BJ (cell line): ENCODE data around the gene CPT2. TPM values are rescaled to one million over a fixed set of nuclear protein-coding genes. Genes with fewer than 3 reads are reported as not detected.
"Not testable (repeated sequence)": the region's sequence is repeated elsewhere in the genome, so short reads cannot be mapped to it uniquely, and the experiment has no call there.

ENCODE experiments used
- CTCF ChIA-PET: fragments of 350-600 bp; formaldehyde crosslinking; extraction: SDS; loops from one replicate; lab custom pipeline; 2021; ENCODE audit warnings: antibody characterized with exemption, inconsistent platforms; lab: Yijun Ruan, JAX
- POLR2A ChIA-PET: fragments of 300-600 bp; sonication (Branson Sonifier 250); formaldehyde crosslinking; extraction: SDS; loops from one replicate; lab custom pipeline; 2021; ENCODE audit warnings: antibody characterized with exemption; lab: Charles Lee
- DNase-seq: peaks from one replicate; pipeline ENCODE4 v3.0.0-alpha.2; 2011; ENCODE audit warnings: low read depth
- H3K27me3 ChIP-seq: 2 replicates; pipeline ENCODE4 v1.6.0; 2011; ENCODE audit warnings: low read length; ENCODE audit not compliant: control insufficient read depth, insufficient read depth
- H3K36me3 ChIP-seq: 2 replicates; pipeline ENCODE4 v1.5.1; 2011; ENCODE audit warnings: low read length; ENCODE audit not compliant: control insufficient read depth, insufficient read depth
- H3K4me3 ChIP-seq: 2 replicates; pipeline ENCODE4 v1.5.1; 2011; ENCODE audit warnings: low read depth, mild to moderate bottlenecking, control low read depth, low read length
- polyA plus RNA-seq: library from polyadenylated mRNA; depleted of rRNA; stranded (reverse); fragments of >200 nt; gene quantifications from 2 replicates; pipeline ENCODE4 v1.2.3, GENCODE V29; 2011
- TF ChIP-seq, protein P1 (sequence below): IDR thresholded peaks from 2 replicates; pipeline ENCODE4 v1.5.1; 2011; ENCODE audit warnings: low read depth, mild to moderate bottlenecking, control low read depth, inconsistent platforms, low read length, moderate library complexity; ENCODE audit not compliant: insufficient read depth

Gene CPT2
- polyA plus RNA-seq, 1 experiment: 20.6 TPM

DNA sequence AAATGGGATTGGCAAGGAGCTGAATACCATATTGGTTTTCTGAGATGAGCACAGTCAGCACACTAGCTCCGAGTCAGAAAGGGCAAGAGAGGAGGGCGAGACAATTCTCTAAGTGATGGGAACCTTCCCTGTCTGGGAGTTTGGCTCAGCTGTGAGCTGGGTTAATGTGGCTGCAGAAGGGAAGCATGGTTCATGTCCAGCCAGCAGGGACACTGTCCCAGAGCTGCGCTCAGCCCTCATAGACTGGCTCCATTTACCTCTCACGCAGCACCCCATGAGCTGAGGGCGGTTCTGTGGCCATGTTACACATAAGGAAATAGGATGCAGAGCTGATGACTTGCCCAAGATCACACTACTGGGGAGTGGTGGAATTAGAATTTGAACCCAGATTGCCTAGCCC is 15.7 kb upstream of the CPT2 start:
- no peaks in the 10 kb centered on the region for H3K27me3 ChIP-seq
- ChIA-PET CTCF (interaction anchor here (0.7 to 1.2 kb wide), 3 partner anchors 9 to 72 kb away, joined by 3 to 4 read pairs (median 3); no protein-coding TSS in a partner anchor), POLR2A (interaction anchor here (0.6 kb wide), 1 partner anchor 120 kb away, joined by 3 read pairs; no protein-coding TSS in a partner anchor)
- no peaks in the 10 kb centered on the region for H3K36me3 ChIP-seq
- H3K4me3 ChIP-seq: no peak overlapping the region
- TF ChIP-seq, protein P1, sequence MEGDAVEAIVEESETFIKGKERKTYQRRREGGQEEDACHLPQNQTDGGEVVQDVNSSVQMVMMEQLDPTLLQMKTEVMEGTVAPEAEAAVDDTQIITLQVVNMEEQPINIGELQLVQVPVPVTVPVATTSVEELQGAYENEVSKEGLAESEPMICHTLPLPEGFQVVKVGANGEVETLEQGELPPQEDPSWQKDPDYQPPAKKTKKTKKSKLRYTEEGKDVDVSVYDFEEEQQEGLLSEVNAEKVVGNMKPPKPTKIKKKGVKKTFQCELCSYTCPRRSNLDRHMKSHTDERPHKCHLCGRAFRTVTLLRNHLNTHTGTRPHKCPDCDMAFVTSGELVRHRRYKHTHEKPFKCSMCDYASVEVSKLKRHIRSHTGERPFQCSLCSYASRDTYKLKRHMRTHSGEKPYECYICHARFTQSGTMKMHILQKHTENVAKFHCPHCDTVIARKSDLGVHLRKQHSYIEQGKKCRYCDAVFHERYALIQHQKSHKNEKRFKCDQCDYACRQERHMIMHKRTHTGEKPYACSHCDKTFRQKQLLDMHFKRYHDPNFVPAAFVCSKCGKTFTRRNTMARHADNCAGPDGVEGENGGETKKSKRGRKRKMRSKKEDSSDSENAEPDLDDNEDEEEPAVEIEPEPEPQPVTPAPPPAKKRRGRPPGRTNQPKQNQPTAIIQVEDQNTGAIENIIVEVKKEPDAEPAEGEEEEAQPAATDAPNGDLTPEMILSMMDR: no peak
- no peak for DNase-seq

DNA sequence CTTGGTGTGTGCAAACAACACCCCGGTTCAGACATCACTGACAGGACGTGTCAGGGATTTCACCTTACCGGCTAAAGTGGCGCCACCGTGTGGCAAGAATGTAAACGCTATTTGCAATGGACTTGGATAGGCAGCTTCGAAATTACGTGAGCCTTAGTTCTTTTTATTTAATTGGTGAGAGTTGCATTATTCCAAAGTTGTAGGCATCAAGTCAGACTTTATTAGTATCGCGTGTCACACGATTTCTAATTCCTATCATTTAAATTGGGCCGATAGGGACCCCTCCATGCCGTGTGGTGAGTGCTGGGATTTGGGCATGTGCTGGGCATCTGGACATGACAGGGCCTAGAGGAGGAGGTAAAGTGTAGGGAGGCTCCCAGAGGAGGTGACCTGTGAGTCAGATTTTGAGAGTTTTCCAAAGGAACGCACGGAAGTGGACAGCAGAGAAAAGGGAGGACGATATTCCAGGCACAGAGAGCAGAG is 14.5 kb upstream of the CPT2 start:
- POLR2A ChIA-PET: no interaction called here

DNA sequence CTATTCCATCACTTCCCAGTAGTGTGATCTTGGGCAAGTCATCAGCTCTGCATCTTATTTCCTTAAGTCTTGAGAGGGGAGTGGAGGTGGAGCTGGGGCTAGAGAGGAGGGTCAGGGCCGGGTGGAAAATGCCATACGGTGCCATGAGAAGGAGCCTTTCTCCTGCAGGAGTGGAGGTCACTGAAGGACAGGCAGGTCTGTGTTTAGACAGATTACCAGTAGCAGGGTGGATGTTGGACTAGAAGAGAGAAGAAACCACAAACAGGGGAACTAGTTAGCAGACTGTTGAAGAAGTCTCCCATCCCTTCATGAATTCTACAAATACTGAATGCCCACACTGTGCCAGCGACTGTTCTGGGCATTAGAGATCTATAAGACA is 13.9 kb upstream of the CPT2 start:
- TF ChIP-seq, protein P1: no peak
- Histone ChIP-seq H3K36me3 (no peaks in the 10 kb centered on the region), H3K27me3 (no peaks in the 10 kb centered on the region), H3K4me3 (no peak overlapping the region)
- no peak for DNase-seq
- POLR2A ChIA-PET: interaction anchor here (0.5 kb wide), 1 partner anchor 117 kb away, joined by 8 read pairs; no protein-coding TSS in a partner anchor
- CTCF ChIA-PET: interaction anchor here (0.7 to 2.8 kb wide), 8 partner anchors 9 to 261 kb away, joined by 3 to 8 read pairs (median 4); partner anchors contain the start of genes CPT2 and ECHDC2

More for the DNA sequence above, 14.5 kb upstream of the CPT2 start:
- no peaks in the 10 kb centered on the region for H3K27me3 ChIP-seq
- H3K4me3 ChIP-seq: no peak overlapping the region
- DNase-seq: no peak
- TF ChIP-seq, protein P1: peak; percentile 66
- CTCF ChIA-PET: interaction anchor here (1.0 to 2.8 kb wide), 5 partner anchors 8 to 229 kb away, joined by 3 to 8 read pairs (median 4); no protein-coding TSS in a partner anchor
- H3K36me3 ChIP-seq: no peaks in the 10 kb centered on the region

DNA sequence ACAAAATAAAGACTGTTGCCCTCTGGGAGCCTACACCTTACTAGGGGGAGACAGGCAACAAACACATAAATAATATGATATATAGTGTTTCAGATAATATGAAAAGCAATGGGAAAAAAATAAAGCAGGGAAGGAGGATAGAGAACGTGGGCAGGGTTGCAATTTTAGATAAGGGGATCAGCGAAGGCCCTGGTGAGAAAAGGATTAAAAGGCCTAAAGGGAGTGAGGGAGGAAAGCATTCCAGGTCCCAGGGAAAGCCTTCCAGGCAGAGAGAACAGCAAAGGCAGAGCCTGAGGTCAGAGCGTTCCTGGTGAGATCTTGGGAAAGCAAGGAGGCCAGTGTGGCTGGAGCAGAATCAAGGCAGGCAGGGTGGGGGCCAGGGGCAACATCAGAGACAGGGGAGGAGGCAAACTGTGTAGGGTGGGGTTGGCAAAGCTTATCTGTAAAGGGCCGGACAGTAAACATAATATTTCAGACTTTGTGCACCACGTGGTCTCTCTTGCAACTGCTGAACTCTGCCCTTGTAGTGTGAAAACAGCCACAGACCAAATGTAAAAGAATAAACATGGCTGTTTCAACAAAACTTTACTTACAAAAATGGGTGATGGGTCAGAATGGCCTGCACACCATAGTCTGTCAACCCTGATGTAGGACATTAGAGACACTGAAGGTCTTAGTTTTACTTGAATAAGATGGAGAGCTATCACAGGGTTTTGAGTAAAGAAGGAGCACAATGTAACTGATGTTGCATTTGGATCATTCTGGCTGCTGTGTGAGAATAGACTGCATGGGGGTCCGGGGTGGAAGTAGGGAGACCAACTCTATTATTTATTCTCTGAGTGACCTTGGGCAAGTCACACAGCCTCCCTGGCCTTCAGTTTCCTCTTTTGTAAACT is 13.3 kb upstream of the CPT2 start:
- Histone ChIP-seq H3K4me3 (no peak overlapping the region), H3K36me3 (no peaks in the 10 kb centered on the region), H3K27me3 (no peaks in the 10 kb centered on the region)
- peak; percentile 87 for DNase-seq
- ChIA-PET CTCF (interaction anchor here (0.7 to 2.8 kb wide), 9 partner anchors 9 to 262 kb away, joined by 3 to 8 read pairs (median 3); partner anchors contain the start of genes CPT2 and ECHDC2), POLR2A (interaction anchor here (0.5 kb wide), 1 partner anchor 118 kb away, joined by 8 read pairs; no protein-coding TSS in a partner anchor)
- TF ChIP-seq, protein P1: no peak

DNA sequence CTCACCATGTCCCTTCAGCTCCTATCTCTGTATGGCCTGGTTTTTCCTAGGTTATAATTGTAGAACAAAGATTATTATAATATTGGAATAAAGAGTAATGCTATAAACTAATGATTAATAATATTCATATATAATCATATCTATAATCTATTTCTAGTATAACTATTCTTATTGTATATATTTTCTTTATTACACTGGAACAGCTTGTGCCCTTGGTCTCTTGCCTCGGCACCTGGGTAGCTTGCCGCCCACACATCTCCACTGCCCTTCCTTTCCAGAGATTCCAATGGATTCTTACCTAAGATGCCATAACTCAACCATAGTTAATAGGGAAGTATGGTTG is 10.7 kb upstream of the CPT2 start:
- H3K27me3 ChIP-seq, H3K4me3 ChIP-seq, DNase-seq, POLR2A ChIA-PET, H3K36me3 ChIP-seq: not testable (repeated sequence)
- CTCF ChIA-PET: interaction anchor here (0.5 to 2.6 kb wide), 24 partner anchors 9 to 489 kb away, joined by 3 to 11 read pairs (median 4); partner anchors contain the start of genes CPT2, ECHDC2 and SCP2
